HepG2 (cell line): Measurements from ENCODE around the gene SIRPA. TPM values are rescaled to one million over a fixed set of nuclear protein-coding genes. Genes with fewer than 3 reads are reported as not detected.

ENCODE experiments used
- ATF5 ChIP-seq: sonication (generic); formaldehyde crosslinking; IDR thresholded peaks from 2 replicates; pipeline ENCODE4 v1.4.0; 2020; ENCODE audit warnings: mild to moderate bottlenecking, low read depth, missing genetic modification reagents
- CREB3 ChIP-seq: sonication (generic); formaldehyde crosslinking; IDR thresholded peaks from 2 replicates; pipeline ENCODE4 v1.5.0; 2020; ENCODE audit warnings: missing genetic modification reagents
- MYNN ChIP-seq: sonication (generic); formaldehyde crosslinking; IDR thresholded peaks from 2 replicates; pipeline ENCODE4 v1.4.0; 2020; ENCODE audit warnings: mild to moderate bottlenecking, low read depth, missing genetic modification reagents
- NR2F6 ChIP-seq, 2 experiments: IDR thresholded peaks; 2 replicates each; pipeline ENCODE4 v1.6.1; 2016; ENCODE audit warnings: antibody characterized with exemption in 1 of 2, mild to moderate bottlenecking in 1 of 2
- PCBP2 ChIP-seq: fragments of 200-400 bp; formaldehyde crosslinking; optimal IDR thresholded peaks from 2 replicates; pipeline ENCODE3; 2018; ENCODE audit warnings: low read length, low read depth; ENCODE audit not compliant: poor library complexity, severe bottlenecking
- PPARG ChIP-seq: conservative IDR thresholded peaks from 2 replicates; pipeline ENCODE4 v1.6.1; 2016; ENCODE audit warnings: missing biosample characterization, missing genetic modification reagents
- SMARCC2 ChIP-seq: fragments of 450-650 bp; IDR thresholded peaks from 2 replicates; pipeline ENCODE4 v1.6.1; 2017; ENCODE audit warnings: antibody characterized with exemption, mild to moderate bottlenecking
- SSRP1 ChIP-seq: IDR thresholded peaks from 2 replicates; pipeline ENCODE4 v1.6.1; 2016; ENCODE audit warnings: control low read depth
- YEATS4 ChIP-seq: sonication (generic); formaldehyde crosslinking; IDR thresholded peaks from 2 replicates; pipeline ENCODE4 v1.4.0; 2020; ENCODE audit warnings: missing genetic modification reagents, borderline replicate concordance
- ZBTB38 ChIP-seq: sonication (generic); formaldehyde crosslinking; IDR thresholded peaks from 2 replicates; pipeline ENCODE4 v1.5.1; 2020; ENCODE audit warnings: mild to moderate bottlenecking, missing genetic modification reagents
- ZBTB4 ChIP-seq: sonication (generic); formaldehyde crosslinking; IDR thresholded peaks from 2 replicates; pipeline ENCODE4 v1.4.0; 2020; ENCODE audit warnings: missing genetic modification reagents, mild to moderate bottlenecking, borderline replicate concordance
- ZBTB40 ChIP-seq, 2 experiments: fragments of 450-650 bp in 1 of 2; sonication (generic) in 1 of 2; formaldehyde crosslinking in 1 of 2; IDR thresholded peaks; 2 replicates each; pipeline versions ENCODE4 v1.6.1 to v1.8.0; 2016 to 2022; ENCODE audit warnings: antibody characterized with exemption in 1 of 2, mild to moderate bottlenecking in 1 of 2, missing genetic modification reagents in 1 of 2
- ZNF276 ChIP-seq: sonication (generic); formaldehyde crosslinking; IDR thresholded peaks from 2 replicates; pipeline ENCODE4 v1.4.0; 2020; ENCODE audit warnings: mild to moderate bottlenecking, low read depth, missing genetic modification reagents
- ZNF766 ChIP-seq: sonication (generic); formaldehyde crosslinking; IDR thresholded peaks from 2 replicates; pipeline ENCODE4 v1.5.0; 2020; ENCODE audit warnings: missing genetic modification reagents, borderline replicate concordance
- polyA plus RNA-seq, 8 experiments: library from polyadenylated mRNA; depleted of rRNA in 3 of 8; stranded (reverse) in 7 of 8; unstranded in 1 of 8; fragments of >200 nt; fragmentation: Illumina TruSeq in 4 of 8; extraction: Trizol in 4 of 8; gene quantifications; 2 replicates each; pipeline versions ENCODE4 v1.2.1 to v1.2.3, GENCODE V29; 2011 to 2016; ENCODE audit warnings: low read depth in 4 of 8, missing spikeins in 1 of 8, mixed read lengths in 1 of 8; ENCODE audit not compliant: insufficient read depth in 1 of 8
- total RNA-seq, 5 experiments: library from RNA; depleted of rRNA; stranded (reverse); fragments of >200 nt; fragmentation: Illumina TruSeq; extraction: Trizol; gene quantifications; 2 replicates each; pipeline ENCODE4 v1.2.3, GENCODE V29; 2016; ENCODE audit warnings: low read depth in 1 of 5

Gene SIRPA
- total and polyA plus RNA-seq, 2 of the 13 experiments (the other 11 are each of a cell fraction or from before 2014, with no cell fraction given): 7.2 to 17.6 TPM

- TF ChIP-seq ZBTB40 (IDR thresholded peaks at IDR 0.05): no peak
- no peak for TF ChIP-seq ZBTB40 (CRISPR knock-in tag; IDR thresholded peaks at IDR 0.05)
- TF ChIP-seq CREB3 (CRISPR knock-in tag): no peak
- no peak for TF ChIP-seq YEATS4 (CRISPR knock-in tag)
- no peak for TF ChIP-seq ATF5
- TF ChIP-seq ZBTB4 (CRISPR knock-in tag): no peak
- TF ChIP-seq ZBTB38 (CRISPR knock-in tag): no peak
- no peak for TF ChIP-seq ZNF276 (CRISPR knock-in tag)
- TF ChIP-seq PPARG (CRISPR knock-in tag): no peak
- no peak for TF ChIP-seq ZNF766
- TF ChIP-seq NR2F6 (IDR thresholded peaks at IDR 0.05): no peak
- no peak for TF ChIP-seq NR2F6 (CRISPR knock-in tag; IDR thresholded peaks at IDR 0.05)
- no peak for TF ChIP-seq SMARCC2
- no peak for TF ChIP-seq SSRP1 (CRISPR knock-in tag)
- TF ChIP-seq PCBP2: no peak
- TF ChIP-seq MYNN (CRISPR knock-in tag): no peak
Measured at GRCh38 chr20:1942061-1942460, 46.9 kb downstream of the SIRPA start (continued).
